Fibroblast of lung (primary cell): ENCODE data around the gene TTLL7.

Experiments used
- CTCF ChIP-seq, 2 donors: IDR thresholded peaks in 1 of 2; conservative IDR thresholded peaks in 1 of 2; 1 replicate in 1 of 2; 2 replicates in 1 of 2; pipeline ENCODE4 v1.5.1; 2011 to 2012; ENCODE audit warnings: low read length in 2 of 2, control low read depth in 1 of 2, inconsistent platforms in 1 of 2, low read depth in 1 of 2, mild to moderate bottlenecking in 1 of 2
- EZH2 ChIP-seq: IDR thresholded peaks from 2 replicates; pipeline ENCODE4 v1.5.1; 2012; ENCODE audit warnings: low read length, control low read depth, mild to moderate bottlenecking; ENCODE audit errors: missing control alignments

- no peak for TF ChIP-seq CTCF (conservative IDR thresholded peaks at IDR 0.05 in 1 of 2, IDR thresholded peaks at IDR 0.05 in 1 of 2; ENCODE audit: low read depth in 1 of 2, low read length in 2 of 2)
- TF ChIP-seq EZH2 = no peak
These were observed 101.4 kb downstream of the TTLL7 start for GRCh38 chr1:83897516-83897915.
